HepG2 (cell line): ENCODE measurements around the gene NLGN3. TPM values are rescaled to one million over a fixed set of nuclear protein-coding genes. Genes with fewer than 3 reads are reported as not detected.

Experiments
- BRD4 ChIP-seq: sonication (generic); formaldehyde crosslinking; IDR thresholded peaks from 2 replicates; pipeline ENCODE4 v1.4.0; 2020; ENCODE audit warnings: missing genetic modification reagents
- EP300 ChIP-seq, 3 experiments: sonication (generic) in 1 of 3; formaldehyde crosslinking in 1 of 3; IDR thresholded peaks; 2 replicates each; pipeline versions ENCODE4 v1.5.1 to v1.6.1; 2011 to 2020; ENCODE audit warnings: low read depth in 2 of 3, low read length in 2 of 3, borderline replicate concordance in 1 of 3, improper control_type of control experiment in 1 of 3, mild to moderate bottlenecking in 1 of 3, missing genetic modification reagents in 1 of 3, moderate library complexity in 1 of 3
- GATAD2A ChIP-seq: IDR thresholded peaks from 2 replicates; pipeline ENCODE4 v1.6.1; 2016
- MEIS1 ChIP-seq: sonication (generic); formaldehyde crosslinking; IDR thresholded peaks from 2 replicates; pipeline ENCODE4 v1.9.0; 2021; ENCODE audit warnings: mild to moderate bottlenecking, missing genetic modification reagents, moderate library complexity, borderline replicate concordance
- MTA1 ChIP-seq: sonication (generic); formaldehyde crosslinking; IDR thresholded peaks from 2 replicates; pipeline ENCODE4 v1.4.0; 2020; ENCODE audit warnings: missing genetic modification reagents, mild to moderate bottlenecking, borderline replicate concordance
- NCOA2 ChIP-seq: sonication (generic); formaldehyde crosslinking; IDR thresholded peaks from 2 replicates; pipeline ENCODE4 v1.8.0; 2022; ENCODE audit warnings: inconsistent platforms
- PITX1 ChIP-seq: sonication (generic); formaldehyde crosslinking; IDR thresholded peaks from 2 replicates; pipeline ENCODE4 v1.5.1; 2020; ENCODE audit warnings: mild to moderate bottlenecking, missing genetic modification reagents
- POLR2A ChIP-seq, 2 experiments: IDR thresholded peaks; 2 replicates each; pipeline ENCODE4 v1.6.1; 2011; ENCODE audit warnings: low read depth in 2 of 2, low read length in 2 of 2, mild to moderate bottlenecking in 1 of 2, moderate library complexity in 1 of 2; ENCODE audit not compliant: insufficient read depth in 1 of 2
- SIX4 ChIP-seq: sonication (generic); formaldehyde crosslinking; IDR thresholded peaks from 2 replicates; pipeline ENCODE4 v1.4.0; 2020; ENCODE audit warnings: missing genetic modification reagents
- ZNF138 ChIP-seq: sonication (generic); formaldehyde crosslinking; IDR thresholded peaks from 2 replicates; pipeline ENCODE4 v1.5.0; 2020; ENCODE audit warnings: mild to moderate bottlenecking, low read depth, missing genetic modification reagents
- ZNF143 ChIP-seq: sonication (generic); formaldehyde crosslinking; IDR thresholded peaks from 2 replicates; pipeline ENCODE4 v1.4.0; 2020; ENCODE audit warnings: missing genetic modification reagents
- ZNF430 ChIP-seq: sonication (generic); formaldehyde crosslinking; IDR thresholded peaks from 2 replicates; pipeline ENCODE4 v1.9.0; 2021; ENCODE audit warnings: mild to moderate bottlenecking, missing genetic modification reagents
- ZNF484 ChIP-seq: sonication (generic); formaldehyde crosslinking; IDR thresholded peaks from 2 replicates; pipeline ENCODE4 v1.5.1; 2020; ENCODE audit warnings: mild to moderate bottlenecking, low read depth, missing genetic modification reagents, borderline replicate concordance
- ZNF720 ChIP-seq: sonication (generic); formaldehyde crosslinking; IDR thresholded peaks from 2 replicates; pipeline ENCODE4 v1.4.0; 2020; ENCODE audit warnings: missing genetic modification reagents
- polyA plus RNA-seq, 8 experiments: library from polyadenylated mRNA; depleted of rRNA in 3 of 8; stranded (reverse) in 7 of 8; unstranded in 1 of 8; fragments of >200 nt; fragmentation: Illumina TruSeq in 4 of 8; extraction: Trizol in 4 of 8; gene quantifications; 2 replicates each; pipeline versions ENCODE4 v1.2.1 to v1.2.3, GENCODE V29; 2011 to 2016; ENCODE audit warnings: low read depth in 4 of 8, missing spikeins in 1 of 8, mixed read lengths in 1 of 8; ENCODE audit not compliant: insufficient read depth in 1 of 8
- total RNA-seq, 5 experiments: library from RNA; depleted of rRNA; stranded (reverse); fragments of >200 nt; fragmentation: Illumina TruSeq; extraction: Trizol; gene quantifications; 2 replicates each; pipeline ENCODE4 v1.2.3, GENCODE V29; 2016; ENCODE audit warnings: low read depth in 1 of 5
- TF ChIP-seq, protein P1 (sequence below): sonication (generic); formaldehyde crosslinking; IDR thresholded peaks from 2 replicates; pipeline ENCODE4 v1.9.0; 2022; ENCODE audit warnings: missing genetic modification reagents, mild to moderate bottlenecking, borderline replicate concordance
- TF ChIP-seq, protein P2 (sequence below): IDR thresholded peaks from 2 replicates; pipeline ENCODE4 v1.4.0; 2020; ENCODE audit warnings: mild to moderate bottlenecking, missing genetic modification reagents
- TF ChIP-seq, protein P3 (sequence below): sonication (generic); formaldehyde crosslinking; IDR thresholded peaks from 2 replicates; pipeline ENCODE4 v1.4.0; 2020; ENCODE audit warnings: missing genetic modification reagents
- TF ChIP-seq, protein P4 (sequence below): sonication (generic); formaldehyde crosslinking; conservative IDR thresholded peaks from 2 replicates; pipeline ENCODE4 v1.8.0; 2022; ENCODE audit warnings: mild to moderate bottlenecking, moderate library complexity, missing genetic modification reagents
- TF ChIP-seq, protein P5 (sequence below): sonication (generic); formaldehyde crosslinking; IDR thresholded peaks from 2 replicates; pipeline ENCODE4 v1.8.1; 2023; ENCODE audit warnings: missing genetic modification reagents, inconsistent platforms, borderline replicate concordance

NLGN3 gene
- total and polyA plus RNA-seq, 2 of the 13 experiments (the other 11 are each of a cell fraction or from before 2014, with no cell fraction given) = 0.04 to 0.16 TPM

DNA sequence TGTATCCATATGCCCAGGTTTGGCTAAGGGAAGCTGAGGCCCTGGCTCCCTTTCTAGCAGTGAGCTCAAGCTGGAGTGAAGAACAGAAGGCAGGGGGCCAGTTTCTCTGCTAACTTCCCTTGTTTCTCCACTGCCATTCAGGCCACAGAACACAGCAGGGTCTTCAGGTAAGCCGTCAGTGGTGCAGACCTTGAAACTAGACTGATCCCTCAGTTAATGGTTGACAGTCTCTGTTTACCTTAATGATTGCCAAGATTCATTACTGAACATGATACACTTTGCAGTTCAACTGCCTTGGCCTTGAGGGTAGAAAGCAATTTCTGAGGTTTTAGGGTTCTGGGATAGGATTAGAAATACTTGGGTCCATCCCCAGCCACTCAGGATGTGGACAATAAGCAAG lies 69.5 kb downstream of the NLGN3 start (continued):
- TF ChIP-seq ZNF138 = no peak
- TF ChIP-seq BRD4 (CRISPR knock-in tag) = no peak
- TF ChIP-seq, protein P1, sequence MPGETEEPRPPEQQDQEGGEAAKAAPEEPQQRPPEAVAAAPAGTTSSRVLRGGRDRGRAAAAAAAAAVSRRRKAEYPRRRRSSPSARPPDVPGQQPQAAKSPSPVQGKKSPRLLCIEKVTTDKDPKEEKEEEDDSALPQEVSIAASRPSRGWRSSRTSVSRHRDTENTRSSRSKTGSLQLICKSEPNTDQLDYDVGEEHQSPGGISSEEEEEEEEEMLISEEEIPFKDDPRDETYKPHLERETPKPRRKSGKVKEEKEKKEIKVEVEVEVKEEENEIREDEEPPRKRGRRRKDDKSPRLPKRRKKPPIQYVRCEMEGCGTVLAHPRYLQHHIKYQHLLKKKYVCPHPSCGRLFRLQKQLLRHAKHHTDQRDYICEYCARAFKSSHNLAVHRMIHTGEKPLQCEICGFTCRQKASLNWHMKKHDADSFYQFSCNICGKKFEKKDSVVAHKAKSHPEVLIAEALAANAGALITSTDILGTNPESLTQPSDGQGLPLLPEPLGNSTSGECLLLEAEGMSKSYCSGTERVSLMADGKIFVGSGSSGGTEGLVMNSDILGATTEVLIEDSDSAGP (CRISPR knock-in tag) = no peak
- no peak for TF ChIP-seq MTA1 (CRISPR knock-in tag)
- TF ChIP-seq, protein P2, sequence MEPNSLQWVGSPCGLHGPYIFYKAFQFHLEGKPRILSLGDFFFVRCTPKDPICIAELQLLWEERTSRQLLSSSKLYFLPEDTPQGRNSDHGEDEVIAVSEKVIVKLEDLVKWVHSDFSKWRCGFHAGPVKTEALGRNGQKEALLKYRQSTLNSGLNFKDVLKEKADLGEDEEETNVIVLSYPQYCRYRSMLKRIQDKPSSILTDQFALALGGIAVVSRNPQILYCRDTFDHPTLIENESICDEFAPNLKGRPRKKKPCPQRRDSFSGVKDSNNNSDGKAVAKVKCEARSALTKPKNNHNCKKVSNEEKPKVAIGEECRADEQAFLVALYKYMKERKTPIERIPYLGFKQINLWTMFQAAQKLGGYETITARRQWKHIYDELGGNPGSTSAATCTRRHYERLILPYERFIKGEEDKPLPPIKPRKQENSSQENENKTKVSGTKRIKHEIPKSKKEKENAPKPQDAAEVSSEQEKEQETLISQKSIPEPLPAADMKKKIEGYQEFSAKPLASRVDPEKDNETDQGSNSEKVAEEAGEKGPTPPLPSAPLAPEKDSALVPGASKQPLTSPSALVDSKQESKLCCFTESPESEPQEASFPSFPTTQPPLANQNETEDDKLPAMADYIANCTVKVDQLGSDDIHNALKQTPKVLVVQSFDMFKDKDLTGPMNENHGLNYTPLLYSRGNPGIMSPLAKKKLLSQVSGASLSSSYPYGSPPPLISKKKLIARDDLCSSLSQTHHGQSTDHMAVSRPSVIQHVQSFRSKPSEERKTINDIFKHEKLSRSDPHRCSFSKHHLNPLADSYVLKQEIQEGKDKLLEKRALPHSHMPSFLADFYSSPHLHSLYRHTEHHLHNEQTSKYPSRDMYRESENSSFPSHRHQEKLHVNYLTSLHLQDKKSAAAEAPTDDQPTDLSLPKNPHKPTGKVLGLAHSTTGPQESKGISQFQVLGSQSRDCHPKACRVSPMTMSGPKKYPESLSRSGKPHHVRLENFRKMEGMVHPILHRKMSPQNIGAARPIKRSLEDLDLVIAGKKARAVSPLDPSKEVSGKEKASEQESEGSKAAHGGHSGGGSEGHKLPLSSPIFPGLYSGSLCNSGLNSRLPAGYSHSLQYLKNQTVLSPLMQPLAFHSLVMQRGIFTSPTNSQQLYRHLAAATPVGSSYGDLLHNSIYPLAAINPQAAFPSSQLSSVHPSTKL (CRISPR knock-in tag) = peak; percentile 32; the same call in 1 of the 2 replicates
- TF ChIP-seq ZNF720 (CRISPR knock-in tag) = no peak
- no peak for TF ChIP-seq ZNF484
- TF ChIP-seq, protein P3, sequence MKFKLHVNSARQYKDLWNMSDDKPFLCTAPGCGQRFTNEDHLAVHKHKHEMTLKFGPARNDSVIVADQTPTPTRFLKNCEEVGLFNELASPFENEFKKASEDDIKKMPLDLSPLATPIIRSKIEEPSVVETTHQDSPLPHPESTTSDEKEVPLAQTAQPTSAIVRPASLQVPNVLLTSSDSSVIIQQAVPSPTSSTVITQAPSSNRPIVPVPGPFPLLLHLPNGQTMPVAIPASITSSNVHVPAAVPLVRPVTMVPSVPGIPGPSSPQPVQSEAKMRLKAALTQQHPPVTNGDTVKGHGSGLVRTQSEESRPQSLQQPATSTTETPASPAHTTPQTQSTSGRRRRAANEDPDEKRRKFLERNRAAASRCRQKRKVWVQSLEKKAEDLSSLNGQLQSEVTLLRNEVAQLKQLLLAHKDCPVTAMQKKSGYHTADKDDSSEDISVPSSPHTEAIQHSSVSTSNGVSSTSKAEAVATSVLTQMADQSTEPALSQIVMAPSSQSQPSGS (CRISPR knock-in tag) = no peak; the same call in 1 of the 2 replicates
- no peak; the same call in 1 of the 2 replicates for TF ChIP-seq PITX1 (CRISPR knock-in tag)
- TF ChIP-seq ZNF143 (CRISPR knock-in tag) = no peak
- 0 out of 2 replicates have a peak, but pooled peaks have one; percentile 12 for TF ChIP-seq NCOA2 (CRISPR knock-in tag)
- TF ChIP-seq, protein P4, sequence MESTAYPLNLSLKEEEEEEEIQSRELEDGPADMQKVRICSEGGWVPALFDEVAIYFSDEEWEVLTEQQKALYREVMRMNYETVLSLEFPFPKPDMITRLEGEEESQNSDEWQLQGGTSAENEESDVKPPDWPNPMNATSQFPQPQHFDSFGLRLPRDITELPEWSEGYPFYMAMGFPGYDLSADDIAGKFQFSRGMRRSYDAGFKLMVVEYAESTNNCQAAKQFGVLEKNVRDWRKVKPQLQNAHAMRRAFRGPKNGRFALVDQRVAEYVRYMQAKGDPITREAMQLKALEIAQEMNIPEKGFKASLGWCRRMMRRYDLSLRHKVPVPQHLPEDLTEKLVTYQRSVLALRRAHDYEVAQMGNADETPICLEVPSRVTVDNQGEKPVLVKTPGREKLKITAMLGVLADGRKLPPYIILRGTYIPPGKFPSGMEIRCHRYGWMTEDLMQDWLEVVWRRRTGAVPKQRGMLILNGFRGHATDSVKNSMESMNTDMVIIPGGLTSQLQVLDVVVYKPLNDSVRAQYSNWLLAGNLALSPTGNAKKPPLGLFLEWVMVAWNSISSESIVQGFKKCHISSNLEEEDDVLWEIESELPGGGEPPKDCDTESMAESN = 0 out of 2 replicates have a peak, but pooled peaks have one; percentile 14
- no peak for TF ChIP-seq ZNF430 (CRISPR knock-in tag)
- TF ChIP-seq SIX4 (CRISPR knock-in tag) = peak; percentile 12; the same call in 1 of the 2 replicates
- no peak for TF ChIP-seq MEIS1 (CRISPR knock-in tag)
- TF ChIP-seq POLR2A (IDR thresholded peaks at IDR 0.05; ENCODE audit: insufficient read depth in 1 of 2, low read depth in 2 of 2, low read length in 2 of 2) = 0 out of 4 replicates have a peak, but pooled peaks of 1 of the 2 experiments have one; percentile 19
- TF ChIP-seq, protein P5, sequence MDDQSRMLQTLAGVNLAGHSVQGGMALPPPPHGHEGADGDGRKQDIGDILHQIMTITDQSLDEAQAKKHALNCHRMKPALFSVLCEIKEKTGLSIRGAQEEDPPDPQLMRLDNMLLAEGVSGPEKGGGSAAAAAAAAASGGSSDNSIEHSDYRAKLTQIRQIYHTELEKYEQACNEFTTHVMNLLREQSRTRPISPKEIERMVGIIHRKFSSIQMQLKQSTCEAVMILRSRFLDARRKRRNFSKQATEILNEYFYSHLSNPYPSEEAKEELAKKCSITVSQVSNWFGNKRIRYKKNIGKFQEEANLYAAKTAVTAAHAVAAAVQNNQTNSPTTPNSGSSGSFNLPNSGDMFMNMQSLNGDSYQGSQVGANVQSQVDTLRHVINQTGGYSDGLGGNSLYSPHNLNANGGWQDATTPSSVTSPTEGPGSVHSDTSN (CRISPR knock-in tag) = no peak
- TF ChIP-seq EP300 (IDR thresholded peaks at IDR 0.05; ENCODE audit: low read depth in 2 of 2, low read length in 2 of 2) = peak in 1 of 2 experiments; percentile 37; a peak in 1 of 4 replicates
- TF ChIP-seq EP300 (CRISPR knock-in tag; IDR thresholded peaks at IDR 0.05; ENCODE audit: borderline replicate concordance) = no peak
- peak; percentile 61 for TF ChIP-seq GATAD2A
